Measurements from ENCODE around the gene PLCH2. TPM values are rescaled to one million over a fixed set of nuclear protein-coding genes. Genes with fewer than 3 reads are reported as not detected.

The PLCH2 gene
- total and polyA plus RNA-seq, 4 donors = 0.33 to 1.3 (median 1.0) TPM; not detected in 1

DNA sequence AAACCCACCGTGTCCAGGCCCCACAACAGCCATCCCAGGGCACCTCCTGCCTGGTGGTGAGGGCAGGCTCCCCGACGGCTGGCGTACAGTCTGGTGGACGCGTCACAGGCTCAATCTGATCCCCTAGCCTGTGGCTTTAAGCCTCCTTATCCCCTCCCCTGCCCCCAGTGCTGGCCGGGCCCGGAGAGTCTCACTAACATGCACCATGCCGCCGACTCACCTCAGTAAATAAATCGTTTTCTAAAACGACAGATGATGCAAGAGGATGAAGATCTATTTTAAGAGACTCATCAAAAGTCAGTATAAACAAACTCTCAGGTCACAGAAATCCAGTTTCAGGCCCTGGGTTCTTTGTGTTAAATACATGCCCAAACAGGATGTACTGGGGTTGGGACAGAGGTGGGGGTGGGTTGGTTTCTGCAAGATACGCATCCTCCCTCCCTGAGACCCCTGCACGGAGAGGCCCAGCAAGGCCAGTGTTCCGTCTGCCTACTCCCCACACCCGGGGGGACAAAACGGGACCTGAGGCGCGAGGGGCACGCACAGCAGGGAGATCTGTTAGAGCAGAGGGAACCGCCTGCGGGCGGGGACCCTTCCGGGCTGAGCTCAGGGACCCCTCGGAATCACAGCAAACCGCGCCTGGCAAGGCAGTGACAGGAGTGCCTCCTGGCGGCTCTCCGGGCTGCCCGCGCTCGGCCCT is 47.3 kb downstream of the PLCH2 start:
- peaks cover 34 to 58% (median 53%) of the 10 kb centered on the region in 4 donors for H3K4me1 ChIP-seq (ENCODE audit: control insufficient read depth in 4 of 4, insufficient read depth in 4 of 4, low read length in 3 of 4)
- peaks cover 5 to 28% (median 16%) of the 10 kb centered on the region in 4 donors for H3K36me3 ChIP-seq (ENCODE audit: control insufficient read depth in 4 of 4, insufficient read depth in 3 of 4, low read depth in 1 of 4, low read length in 3 of 4)
- DNase-seq (ENCODE audit: low spot score) = no peak
- no peaks in the 10 kb centered on the region for H3K27me3 ChIP-seq (ENCODE audit: control insufficient read depth in 4 of 4, insufficient read depth in 4 of 4, low read length in 3 of 4)
- H3K9me3 ChIP-seq (ENCODE audit: control insufficient read depth in 4 of 4, low read length in 3 of 4) = no peaks in the 10 kb centered on the region
- WGBS = 65% methylated on average over 32 of the region's 32 CpGs
- peak; percentile 14 to 39 for TF ChIP-seq HNF4A (conservative IDR thresholded peaks at IDR 0.05)
- TF ChIP-seq NR2F2 (IDR thresholded peaks at IDR 0.05) = no peak
- no peak for TF ChIP-seq TAF1 (conservative IDR thresholded peaks at IDR 0.05)
- TF ChIP-seq HNF4G (IDR thresholded peaks at IDR 0.05) = no peak
- TF ChIP-seq, protein P1, sequence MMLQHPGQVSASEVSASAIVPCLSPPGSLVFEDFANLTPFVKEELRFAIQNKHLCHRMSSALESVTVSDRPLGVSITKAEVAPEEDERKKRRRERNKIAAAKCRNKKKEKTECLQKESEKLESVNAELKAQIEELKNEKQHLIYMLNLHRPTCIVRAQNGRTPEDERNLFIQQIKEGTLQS (IDR thresholded peaks at IDR 0.05) = no peak
- TF ChIP-seq, protein P2, sequence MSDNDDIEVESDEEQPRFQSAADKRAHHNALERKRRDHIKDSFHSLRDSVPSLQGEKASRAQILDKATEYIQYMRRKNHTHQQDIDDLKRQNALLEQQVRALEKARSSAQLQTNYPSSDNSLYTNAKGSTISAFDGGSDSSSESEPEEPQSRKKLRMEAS (IDR thresholded peaks at IDR 0.05) = no peak
- peak in 1 of 2 donors; percentile 46 for TF ChIP-seq RXRA (IDR thresholded peaks at IDR 0.05)
- TF ChIP-seq SP1 (IDR thresholded peaks at IDR 0.05) = peak; percentile 24
- TF ChIP-seq, protein P3, sequence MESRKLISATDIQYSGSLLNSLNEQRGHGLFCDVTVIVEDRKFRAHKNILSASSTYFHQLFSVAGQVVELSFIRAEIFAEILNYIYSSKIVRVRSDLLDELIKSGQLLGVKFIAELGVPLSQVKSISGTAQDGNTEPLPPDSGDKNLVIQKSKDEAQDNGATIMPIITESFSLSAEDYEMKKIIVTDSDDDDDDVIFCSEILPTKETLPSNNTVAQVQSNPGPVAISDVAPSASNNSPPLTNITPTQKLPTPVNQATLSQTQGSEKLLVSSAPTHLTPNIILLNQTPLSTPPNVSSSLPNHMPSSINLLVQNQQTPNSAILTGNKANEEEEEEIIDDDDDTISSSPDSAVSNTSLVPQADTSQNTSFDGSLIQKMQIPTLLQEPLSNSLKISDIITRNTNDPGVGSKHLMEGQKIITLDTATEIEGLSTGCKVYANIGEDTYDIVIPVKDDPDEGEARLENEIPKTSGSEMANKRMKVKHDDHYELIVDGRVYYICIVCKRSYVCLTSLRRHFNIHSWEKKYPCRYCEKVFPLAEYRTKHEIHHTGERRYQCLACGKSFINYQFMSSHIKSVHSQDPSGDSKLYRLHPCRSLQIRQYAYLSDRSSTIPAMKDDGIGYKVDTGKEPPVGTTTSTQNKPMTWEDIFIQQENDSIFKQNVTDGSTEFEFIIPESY (IDR thresholded peaks at IDR 0.05) = no peak
- peak; percentile 10 for TF ChIP-seq FOXA2 (IDR thresholded peaks at IDR 0.05)
- no peak for TF ChIP-seq EGR1 (IDR thresholded peaks at IDR 0.05; ENCODE audit: low read depth in 2 of 2)
- no peak for TF ChIP-seq RAD21 (IDR thresholded peaks at IDR 0.05)
- TF ChIP-seq GABPA (IDR thresholded peaks at IDR 0.05 in 1 of 2, conservative IDR thresholded peaks at IDR 0.05 in 1 of 2) = no peak
- no peak overlapping the region for H3K9ac ChIP-seq (ENCODE audit: low read depth in 1 of 2, low read length in 2 of 2)
- H3K27ac ChIP-seq (ENCODE audit: low read depth in 1 of 2, low read length in 2 of 2) = peak overlapping the region; percentile 19 to 44
- no peak overlapping the region for H3K4me3 ChIP-seq (ENCODE audit: low read depth in 1 of 3, low read length in 3 of 3)

DNA sequence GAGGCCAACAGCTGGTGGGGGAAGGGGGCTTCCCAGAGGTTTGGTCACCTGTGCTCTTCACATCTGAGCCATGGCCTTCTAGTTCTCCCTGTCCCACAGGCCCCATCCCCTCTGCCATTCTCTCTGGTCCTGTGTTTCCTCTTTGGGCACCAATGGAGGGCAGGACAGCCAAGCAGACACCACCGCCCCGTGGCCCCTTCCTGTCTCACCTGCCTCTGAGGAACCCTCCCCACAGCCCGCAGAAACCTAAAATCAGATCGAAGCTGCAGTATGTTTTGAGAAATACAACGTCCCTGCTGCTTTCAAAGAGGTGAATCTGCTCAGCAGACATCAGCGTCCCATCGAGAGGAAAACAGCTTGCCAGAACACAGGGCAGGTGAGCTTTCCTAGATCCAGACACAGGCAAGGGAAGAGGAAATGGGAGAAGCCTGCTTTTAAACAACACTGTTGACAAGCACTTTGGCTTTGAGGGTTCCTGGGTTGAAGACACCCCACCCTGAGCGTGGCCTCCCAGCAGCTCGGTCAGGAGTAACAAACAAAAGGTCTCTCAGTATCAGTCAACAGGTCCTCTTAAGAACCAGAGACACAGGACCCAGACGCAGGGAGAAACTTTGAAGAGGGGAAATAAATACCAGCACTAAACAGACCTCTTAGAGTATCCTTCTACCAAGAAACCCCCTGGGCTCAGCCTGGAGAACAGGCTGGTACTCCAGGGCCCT is 48.0 kb downstream of the PLCH2 start:
- Histone ChIP-seq H3K4me3 (ENCODE audit: low read depth in 1 of 3, low read length in 3 of 3) (no peak overlapping the region), H3K27ac (ENCODE audit: low read depth in 1 of 2, low read length in 2 of 2) (peak overlapping the region; percentile 16 to 44), H3K4me1 (ENCODE audit: control insufficient read depth in 4 of 4, insufficient read depth in 4 of 4, low read length in 3 of 4) (peaks cover 41 to 65% (median 60%) of the 10 kb centered on the region in 4 donors), H3K9me3 (ENCODE audit: control insufficient read depth in 4 of 4, low read length in 3 of 4) (no peaks in the 10 kb centered on the region), H3K9ac (ENCODE audit: low read depth in 1 of 2, low read length in 2 of 2) (peak overlapping the region in 1 of 2 donors; percentile 23), H3K27me3 (ENCODE audit: control insufficient read depth in 4 of 4, insufficient read depth in 4 of 4, low read length in 3 of 4) (no peaks in the 10 kb centered on the region), H3K36me3 (ENCODE audit: control insufficient read depth in 4 of 4, insufficient read depth in 3 of 4, low read depth in 1 of 4, low read length in 3 of 4) (peaks cover 4 to 21% (median 13%) of the 10 kb centered on the region in 4 donors)
- DNase-seq (ENCODE audit: low spot score) = no peak
- TF ChIP-seq, protein P3 (IDR thresholded peaks at IDR 0.05) = no peak
- TF ChIP-seq YY1 (IDR thresholded peaks at IDR 0.05) (no peak), JUND (IDR thresholded peaks at IDR 0.05) (no peak)
- 80% methylated on average over 10 of the region's 10 CpGs for WGBS

All from liver (tissue), 9 donors.